Measurements from ENCODE around the gene MSH3. TPM values are rescaled to one million over a fixed set of nuclear protein-coding genes. Genes with fewer than 3 reads are reported as not detected.
"Not testable (repeated sequence)": the region's sequence is repeated elsewhere in the genome, so short reads cannot be mapped to it uniquely, and the experiment has no call there.

Gene MSH3
- polyA plus RNA-seq, 3 donors: 4.5 to 9.9 (median 8.0) TPM

GRCh38 chr5:80820685-80821084 is 166.2 kb downstream of the MSH3 start:
- Histone ChIP-seq H3K36me3 (replicated peaks in 1 of 2; ENCODE audit: control insufficient read depth in 1 of 2, insufficient read depth in 2 of 2, low read length in 2 of 2) (peaks cover 5 to 37% of the 10 kb centered on the region in 2 donors), H3K4me2 (replicated peaks; ENCODE audit: extremely low read depth, low read length, poor library complexity, severe bottlenecking) (no peak overlapping the region), H4K20me1 (ENCODE audit: insufficient read depth, low read length) (no peaks in the 10 kb centered on the region), H3K27ac (ENCODE audit: low read depth in 1 of 2, low read length in 2 of 2) (no peak overlapping the region), H3K27me3 (ENCODE audit: control insufficient read depth in 2 of 2, insufficient read depth in 2 of 2, low read length in 2 of 2) (no peaks in the 10 kb centered on the region), H3K9ac (ENCODE audit: insufficient read depth, low read length, poor library complexity, severe bottlenecking) (no peak overlapping the region), H2AFZ (ENCODE audit: insufficient read depth, low read depth, low read length, poor library complexity, severe bottlenecking) (no peak overlapping the region), H3K9me3 (replicated peaks in 1 of 2; ENCODE audit: control insufficient read depth in 1 of 2, insufficient read depth in 1 of 2, low read length in 2 of 2) (no peaks in the 10 kb centered on the region), H3K4me1 (ENCODE audit: control insufficient read depth in 1 of 2, insufficient read depth in 2 of 2, low read length in 2 of 2) (no peaks in the 10 kb centered on the region), H3K4me3 (replicated peaks in 1 of 3; ENCODE audit: low read depth in 2 of 3, low read length in 3 of 3) (no peak overlapping the region), H3K79me2 (ENCODE audit: insufficient read depth, low read length) (no peaks in the 10 kb centered on the region)
- Mint-ChIP-seq H3K36me3 (peaks cover 51 to 52% of the 10 kb centered on the region in 2 donors), H3K4me3 (no peak overlapping the region), H3K27ac (no peak overlapping the region), H3K27me3 (ENCODE audit: low read depth in 3 of 3) (no peaks in the 10 kb centered on the region), H3K9me3 (peaks cover 0 to 13% (median 7%) of the 10 kb centered on the region in 7 donors), H3K4me1 (no peaks in the 10 kb centered on the region)
- no peak for TF ChIP-seq CTCF (IDR thresholded peaks at IDR 0.05)
- intact Hi-C loops (cut with micrococcal nuclease): no loop called here
- no CpG with 5 or more reads among the region's 3 CpGs for WGBS (ENCODE audit: insufficient coverage)
- DNase-seq: no peak

GRCh38 chr5:80822640-80823039 is 168.2 kb downstream of the MSH3 start:
- Histone ChIP-seq H3K4me3 (replicated peaks in 1 of 3; ENCODE audit: low read depth in 2 of 3, low read length in 3 of 3) (no peak overlapping the region), H2AFZ (ENCODE audit: insufficient read depth, low read depth, low read length, poor library complexity, severe bottlenecking) (no peak overlapping the region), H3K4me2 (replicated peaks; ENCODE audit: extremely low read depth, low read length, poor library complexity, severe bottlenecking) (no peak overlapping the region), H3K27ac (ENCODE audit: low read depth in 1 of 2, low read length in 2 of 2) (no peak overlapping the region), H3K79me2 (ENCODE audit: insufficient read depth, low read length) (no peaks in the 10 kb centered on the region), H3K4me1 (ENCODE audit: control insufficient read depth in 1 of 2, insufficient read depth in 2 of 2, low read length in 2 of 2) (no peaks in the 10 kb centered on the region), H3K36me3 (replicated peaks in 1 of 2; ENCODE audit: control insufficient read depth in 1 of 2, insufficient read depth in 2 of 2, low read length in 2 of 2) (peaks cover 3 to 25% of the 10 kb centered on the region in 2 donors), H3K9me3 (replicated peaks in 1 of 2; ENCODE audit: control insufficient read depth in 1 of 2, insufficient read depth in 1 of 2, low read length in 2 of 2) (no peaks in the 10 kb centered on the region), H3K27me3 (ENCODE audit: control insufficient read depth in 2 of 2, insufficient read depth in 2 of 2, low read length in 2 of 2) (no peaks in the 10 kb centered on the region), H4K20me1 (ENCODE audit: insufficient read depth, low read length) (no peaks in the 10 kb centered on the region), H3K9ac (ENCODE audit: insufficient read depth, low read length, poor library complexity, severe bottlenecking) (no peak overlapping the region)
- H3K4me3 Mint-ChIP-seq: no peak overlapping the region
- H3K27ac Mint-ChIP-seq: no peak overlapping the region
- no peaks in the 10 kb centered on the region for H3K4me1 Mint-ChIP-seq
- intact Hi-C loops (cut with micrococcal nuclease): no loop called here
- no peak for TF ChIP-seq CTCF (IDR thresholded peaks at IDR 0.05)
- H3K36me3 Mint-ChIP-seq: peaks cover 39% of the 10 kb centered on the region in 2 donors
- DNase-seq: no peak
- no CpG with 5 or more reads among the region's 1 CpG for WGBS (ENCODE audit: insufficient coverage)
- no peaks in the 10 kb centered on the region for H3K27me3 Mint-ChIP-seq (ENCODE audit: low read depth in 3 of 3)
- peaks cover under 1 to 8% (median 7%) of the 10 kb centered on the region in 7 donors for H3K9me3 Mint-ChIP-seq

- H3K27ac ChIP-seq (ENCODE audit: low read depth in 1 of 2, low read length in 2 of 2); H3K4me3 Mint-ChIP-seq; H3K4me1 ChIP-seq (ENCODE audit: control insufficient read depth in 1 of 2, insufficient read depth in 2 of 2, low read length in 2 of 2); H3K27me3 Mint-ChIP-seq (ENCODE audit: low read depth in 3 of 3); H2AFZ ChIP-seq (ENCODE audit: insufficient read depth, low read depth, low read length, poor library complexity, severe bottlenecking); DNase-seq; H3K9ac ChIP-seq (ENCODE audit: insufficient read depth, low read length, poor library complexity, severe bottlenecking); H3K27ac Mint-ChIP-seq; H3K4me2 ChIP-seq (replicated peaks; ENCODE audit: extremely low read depth, low read length, poor library complexity, severe bottlenecking); H3K4me1 Mint-ChIP-seq; intact Hi-C loops (cut with micrococcal nuclease); H3K27me3 ChIP-seq (ENCODE audit: control insufficient read depth in 2 of 2, insufficient read depth in 2 of 2, low read length in 2 of 2); H4K20me1 ChIP-seq (ENCODE audit: insufficient read depth, low read length); H3K4me3 ChIP-seq (replicated peaks in 1 of 3; ENCODE audit: low read depth in 2 of 3, low read length in 3 of 3); H3K79me2 ChIP-seq (ENCODE audit: insufficient read depth, low read length): not testable (repeated sequence)
- H3K9me3 Mint-ChIP-seq: peaks cover 11 to 21% (median 18%) of the 10 kb centered on the region in 7 donors
- H3K36me3 Mint-ChIP-seq: peaks cover 44 to 46% of the 10 kb centered on the region in 2 donors
- Histone ChIP-seq H3K36me3 (replicated peaks in 1 of 2; ENCODE audit: control insufficient read depth in 1 of 2, insufficient read depth in 2 of 2, low read length in 2 of 2) (peaks cover 3 to 40% of the 10 kb centered on the region in 2 donors), H3K9me3 (replicated peaks in 1 of 2; ENCODE audit: control insufficient read depth in 1 of 2, insufficient read depth in 1 of 2, low read length in 2 of 2) (peaks cover 13 to 14% of the 10 kb centered on the region in 2 donors)
- WGBS (ENCODE audit: insufficient coverage): no CpG with 5 or more reads among the region's 22 CpGs
Observed at GRCh38 chr5:80824159-80824558, 169.7 kb downstream of the MSH3 start.
